NCI-H1694 (cell line): ENCODE measurements around the gene SLC2A13.
"Not testable (repeated sequence)": the region's sequence is repeated elsewhere in the genome, so short reads cannot be mapped to it uniquely, and the experiment has no call there.

ENCODE experiments used
- DNase-seq: peaks from one replicate; lab custom pipeline; 2025; lab: John Stamatoyannopoulos, UW

Gene SLC2A13

GRCh38 chr12:39746151-39746550, 359.7 kb downstream of the SLC2A13 start:
- not testable (repeated sequence) for DNase-seq

DNA sequence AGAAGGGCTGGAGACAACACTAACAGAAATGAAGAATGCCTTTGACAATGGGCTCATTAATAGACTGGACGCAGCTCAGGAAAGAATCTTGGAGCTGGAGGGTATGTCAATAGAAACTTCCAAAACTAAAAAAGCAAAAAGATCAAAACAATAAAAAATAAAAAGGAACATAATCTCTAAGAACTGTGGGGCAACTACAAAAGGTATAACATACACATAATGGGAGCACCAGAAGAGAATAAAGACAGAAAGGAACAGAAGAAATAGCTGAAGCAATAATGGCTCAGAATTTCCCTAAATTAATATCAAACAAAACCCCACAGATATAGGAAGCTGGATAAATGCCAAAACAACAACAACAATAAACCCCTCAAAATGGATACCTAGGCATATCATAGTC, 362.2 kb downstream of the SLC2A13 start:
- DNase-seq: no peak

DNA sequence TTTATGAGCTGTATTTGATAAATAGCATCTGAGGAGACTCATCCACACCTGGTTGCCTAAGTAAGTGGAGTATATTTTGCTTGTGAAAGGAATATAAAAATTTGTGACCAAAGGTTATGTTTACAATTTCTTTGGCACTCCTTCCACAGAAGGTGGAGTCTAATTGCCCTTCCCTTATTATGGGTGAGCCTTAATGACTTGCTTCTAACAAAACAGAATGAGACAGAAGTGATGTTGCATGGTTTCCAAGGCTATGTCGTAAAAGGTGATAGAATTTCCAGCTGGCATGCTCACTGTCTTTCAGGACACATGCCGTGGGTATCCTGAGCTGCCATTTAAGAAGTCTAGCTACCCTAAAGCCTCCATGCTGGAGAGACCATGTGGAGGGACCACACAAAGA, 369.5 kb downstream of the SLC2A13 start:
- no peak for DNase-seq

- DNase-seq: no peak
Observed at GRCh38 chr12:39723831-39724230, 382.1 kb downstream of the SLC2A13 start.

GRCh38 chr12:39722504-39722903, 383.4 kb downstream of the SLC2A13 start:
- DNase-seq: no peak

GRCh38 chr12:39713552-39713951, 392.3 kb downstream of the SLC2A13 start:
- no peak for DNase-seq

DNA sequence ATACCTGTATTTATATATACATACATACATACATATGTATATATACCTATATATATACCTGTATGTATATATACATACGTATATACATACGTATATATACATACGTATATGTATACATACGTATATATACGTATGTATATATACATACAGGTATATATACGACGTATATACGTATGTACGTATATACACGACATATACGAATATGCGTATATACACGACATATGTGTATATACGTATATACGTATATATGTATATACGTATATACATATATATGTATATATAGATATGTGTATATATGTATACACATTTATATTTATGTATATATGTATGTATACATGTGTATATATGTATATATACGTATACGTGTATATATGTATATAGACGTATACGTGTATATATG, 393.5 kb downstream of the SLC2A13 start:
- DNase-seq: no peak
